ENCODE results near the gene CTNS.

Gene CTNS

DNA sequence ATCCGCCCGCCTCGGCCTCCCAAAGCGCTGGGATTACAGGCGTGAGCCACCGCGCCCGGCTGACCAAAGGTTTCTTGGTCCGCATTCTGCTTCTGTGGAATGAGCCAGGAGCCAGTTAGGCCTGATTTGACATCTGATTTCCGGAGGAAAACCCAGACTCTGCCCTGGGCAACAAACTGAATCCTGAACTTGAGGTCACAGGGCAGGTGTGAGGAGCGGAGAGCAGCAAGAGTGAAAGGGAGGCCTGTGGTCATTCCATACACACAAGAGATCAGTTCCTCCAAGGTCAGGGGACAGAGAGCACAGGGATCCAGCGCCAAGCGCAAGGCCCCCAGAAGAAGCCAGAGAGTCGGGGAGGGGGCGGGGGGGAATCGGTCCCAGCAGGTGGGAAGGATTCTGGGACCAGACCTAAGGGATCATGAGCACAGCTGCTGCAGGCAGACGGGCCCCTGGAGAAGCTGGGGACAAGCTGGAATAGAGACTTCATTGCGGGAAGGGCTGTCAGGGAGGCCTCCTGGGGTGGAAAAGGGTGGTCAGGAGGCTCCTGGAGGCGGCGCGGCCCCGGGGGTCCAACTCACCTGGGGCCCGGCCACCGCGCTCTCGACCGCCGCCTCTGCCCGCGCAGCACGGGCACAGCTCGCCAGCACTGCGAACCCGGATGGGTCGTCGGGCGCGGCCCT lies 946 bp upstream of the CTNS start:
- DNase-seq (ENCODE audit: low read depth in 1 of 2, low spot score in 1 of 2) = peak; percentile 27 to 91
- in situ Hi-C loops (cut with HindIII; ENCODE audit: low pct_unique_long_range_greater_than_20kb, low sequenced_read_pairs) = no loop called here
- TF ChIP-seq JUND (IDR thresholded peaks at IDR 0.05; ENCODE audit: low read depth) = no peak

DNA sequence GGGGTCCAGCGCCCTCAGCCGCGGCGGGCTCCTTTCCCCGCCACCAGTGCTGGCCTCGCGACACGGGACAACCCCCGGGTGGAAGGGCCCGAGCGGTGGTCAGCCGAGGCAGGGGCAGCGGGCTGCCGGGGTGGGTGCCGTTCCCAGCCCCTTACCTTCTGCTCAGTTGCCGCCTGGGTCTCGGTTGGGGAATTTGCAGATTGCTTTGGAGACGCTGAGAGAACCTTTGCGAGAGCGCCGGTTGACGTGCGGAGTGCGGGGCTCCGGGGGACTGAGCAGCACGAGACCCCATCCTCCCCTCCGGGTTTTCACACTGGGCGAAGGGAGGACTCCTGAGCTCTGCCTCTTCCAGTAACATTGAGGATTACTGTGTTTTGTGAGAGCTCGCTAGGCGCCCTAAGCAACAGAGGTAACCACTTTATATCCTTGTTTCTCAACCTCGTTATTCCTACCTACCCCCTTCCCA lies 381 bp downstream of the CTNS start:
- no peak for TF ChIP-seq JUND (IDR thresholded peaks at IDR 0.05; ENCODE audit: low read depth)
- in situ Hi-C loops (cut with HindIII; ENCODE audit: low pct_unique_long_range_greater_than_20kb, low sequenced_read_pairs) = no loop called here
- no peak for DNase-seq (ENCODE audit: low read depth in 1 of 2, low spot score in 1 of 2)

GRCh38 chr17:3639981-3640596 lies 3.5 kb downstream of the CTNS start:
- no peak for DNase-seq (ENCODE audit: low read depth in 1 of 2, low spot score in 1 of 2)
- TF ChIP-seq JUND (IDR thresholded peaks at IDR 0.05; ENCODE audit: low read depth) = no peak
- in situ Hi-C loops (cut with HindIII; ENCODE audit: low pct_unique_long_range_greater_than_20kb, low sequenced_read_pairs) = no loop called here

DNA sequence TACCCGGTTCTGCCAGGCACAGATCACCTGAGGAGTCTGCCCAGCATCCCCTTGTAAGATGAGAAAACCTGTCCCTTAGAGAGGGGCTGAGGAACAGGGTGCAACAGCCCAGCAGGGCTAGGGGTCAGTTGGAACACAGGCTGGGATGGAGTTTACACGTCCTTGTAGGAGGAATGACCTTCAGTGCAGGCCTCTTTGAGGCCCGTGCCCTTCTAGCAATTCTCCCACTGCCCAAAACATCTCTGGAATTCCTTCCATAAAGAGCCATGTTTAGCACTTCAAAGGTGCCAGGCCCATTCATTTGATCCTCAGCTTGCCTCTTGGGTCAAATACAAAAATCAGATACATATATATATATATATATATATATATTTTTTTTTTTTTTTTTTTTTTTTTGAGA lies 4.5 kb downstream of the CTNS start:
- DNase-seq (ENCODE audit: low read depth in 1 of 2, low spot score in 1 of 2) = no peak
- TF ChIP-seq JUND (IDR thresholded peaks at IDR 0.05; ENCODE audit: low read depth) = no peak
- in situ Hi-C loops (cut with HindIII; ENCODE audit: low pct_unique_long_range_greater_than_20kb, low sequenced_read_pairs) = no loop called here

DNA sequence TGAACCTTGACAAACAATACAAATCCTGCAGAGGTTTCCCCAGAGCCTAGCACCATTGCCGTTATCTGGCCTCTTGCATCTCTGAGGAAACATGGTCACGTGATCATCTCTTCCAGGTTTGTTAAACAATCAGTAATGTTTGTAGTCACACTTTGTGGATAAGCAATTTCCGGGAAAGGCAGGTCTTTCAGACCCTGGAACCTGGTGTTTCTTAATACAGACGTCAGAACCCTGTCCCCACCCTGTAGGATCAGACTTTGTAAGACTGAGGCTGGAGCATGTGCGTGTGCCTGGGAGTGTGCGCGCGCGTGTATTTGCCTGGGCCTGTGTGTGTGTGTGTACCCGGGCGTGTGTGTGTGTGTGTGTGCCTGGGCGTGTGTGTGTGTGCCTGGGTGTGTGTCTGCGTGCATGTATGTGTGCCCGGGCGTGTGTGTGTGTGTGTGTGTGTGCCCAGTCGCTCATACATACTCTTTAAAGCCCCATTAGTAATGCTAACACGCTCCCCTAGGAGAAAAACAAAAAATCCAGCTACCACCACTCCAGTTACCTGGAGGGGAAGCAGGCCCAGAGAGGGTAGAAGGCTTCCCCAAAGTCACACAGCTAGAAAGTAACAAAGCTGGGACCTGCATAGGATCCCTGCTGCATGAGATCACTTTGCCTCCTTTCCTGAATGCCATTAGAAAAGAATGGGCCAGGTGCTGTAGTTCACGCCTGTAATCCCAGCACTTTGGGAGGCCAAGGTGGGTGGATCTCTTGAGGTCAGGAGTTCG lies 5.3 kb downstream of the CTNS start:
- no peak for TF ChIP-seq JUND (IDR thresholded peaks at IDR 0.05; ENCODE audit: low read depth)
- DNase-seq (ENCODE audit: low read depth in 1 of 2, low spot score in 1 of 2) = peak; percentile 32 to 57
- in situ Hi-C loops (cut with HindIII; ENCODE audit: low pct_unique_long_range_greater_than_20kb, low sequenced_read_pairs) = no loop called here

DNA sequence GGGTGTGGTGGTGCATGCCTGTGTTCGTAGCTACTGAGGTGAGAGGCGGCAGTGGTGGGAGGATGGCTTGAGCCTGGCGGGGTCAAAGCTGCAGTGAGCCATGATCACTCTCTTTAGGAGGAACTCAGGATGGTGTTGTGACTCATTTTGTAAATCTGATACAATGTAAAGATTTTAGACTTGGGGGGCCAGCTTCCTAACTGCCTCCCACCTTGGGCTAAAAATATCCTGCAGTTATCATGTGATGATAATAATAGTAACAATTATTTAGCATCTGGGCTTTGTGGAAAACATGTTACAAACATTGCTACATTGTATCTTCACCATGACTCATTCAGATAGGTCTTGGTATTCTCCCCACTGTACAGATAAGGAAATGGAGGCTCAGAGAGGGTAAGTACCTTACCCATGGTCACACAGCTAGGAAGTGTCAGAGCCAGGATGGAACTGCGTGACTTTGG lies 7.4 kb downstream of the CTNS start:
- in situ Hi-C loops (cut with HindIII; ENCODE audit: low pct_unique_long_range_greater_than_20kb, low sequenced_read_pairs) = no loop called here
- no peak for DNase-seq (ENCODE audit: low read depth in 1 of 2, low spot score in 1 of 2)
- TF ChIP-seq JUND (IDR thresholded peaks at IDR 0.05; ENCODE audit: low read depth) = no peak

GRCh38 chr17:3645310-3645709 lies 8.8 kb downstream of the CTNS start:
- in situ Hi-C loops (cut with HindIII; ENCODE audit: low pct_unique_long_range_greater_than_20kb, low sequenced_read_pairs) = no loop called here

DNA sequence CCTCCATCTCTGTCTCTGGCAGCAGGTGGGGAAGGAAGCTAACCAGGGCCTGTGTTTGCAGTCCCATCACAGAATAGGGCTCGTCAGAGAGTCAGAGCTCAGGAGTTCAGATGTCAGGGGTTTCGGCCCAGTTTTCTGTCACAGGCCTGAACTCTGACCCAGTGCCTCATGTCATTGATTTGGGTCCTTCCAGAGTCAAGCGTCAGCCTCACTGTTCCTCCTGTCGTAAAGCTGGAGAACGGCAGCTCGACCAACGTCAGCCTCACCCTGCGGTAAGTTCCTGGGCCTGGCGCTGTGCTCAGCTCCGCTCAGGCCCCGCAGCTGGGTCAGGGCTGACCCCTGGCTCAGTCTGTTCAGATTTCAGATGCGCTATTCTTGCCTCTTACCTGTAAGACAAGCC lies 10.7 kb downstream of the CTNS start:
- TF ChIP-seq JUND (IDR thresholded peaks at IDR 0.05; ENCODE audit: low read depth) = no peak
- no peak for DNase-seq (ENCODE audit: low read depth in 1 of 2, low spot score in 1 of 2)
- in situ Hi-C loops (cut with HindIII; ENCODE audit: low pct_unique_long_range_greater_than_20kb, low sequenced_read_pairs) = no loop called here

More at GRCh38 chr17:3645310-3645709, 8.8 kb downstream of the CTNS start:
- DNase-seq (ENCODE audit: low read depth in 1 of 2, low spot score in 1 of 2) = no peak
- no peak for TF ChIP-seq JUND (IDR thresholded peaks at IDR 0.05; ENCODE audit: low read depth)

- no peak for TF ChIP-seq JUND (IDR thresholded peaks at IDR 0.05; ENCODE audit: low read depth)
- in situ Hi-C loops (cut with HindIII; ENCODE audit: low pct_unique_long_range_greater_than_20kb, low sequenced_read_pairs) = no loop called here
- DNase-seq (ENCODE audit: low read depth in 1 of 2, low spot score in 1 of 2) = peak; percentile 38 to 73
Observed at GRCh38 chr17:3647769-3648555, 11.4 kb downstream of the CTNS start.

GRCh38 chr17:3655766-3656165 lies 19.2 kb downstream of the CTNS start:
- in situ Hi-C loops (cut with HindIII; ENCODE audit: low pct_unique_long_range_greater_than_20kb, low sequenced_read_pairs) = no loop called here
- no peak for TF ChIP-seq JUND (IDR thresholded peaks at IDR 0.05; ENCODE audit: low read depth)
- DNase-seq (ENCODE audit: low read depth in 1 of 2, low spot score in 1 of 2) = no peak

DNA sequence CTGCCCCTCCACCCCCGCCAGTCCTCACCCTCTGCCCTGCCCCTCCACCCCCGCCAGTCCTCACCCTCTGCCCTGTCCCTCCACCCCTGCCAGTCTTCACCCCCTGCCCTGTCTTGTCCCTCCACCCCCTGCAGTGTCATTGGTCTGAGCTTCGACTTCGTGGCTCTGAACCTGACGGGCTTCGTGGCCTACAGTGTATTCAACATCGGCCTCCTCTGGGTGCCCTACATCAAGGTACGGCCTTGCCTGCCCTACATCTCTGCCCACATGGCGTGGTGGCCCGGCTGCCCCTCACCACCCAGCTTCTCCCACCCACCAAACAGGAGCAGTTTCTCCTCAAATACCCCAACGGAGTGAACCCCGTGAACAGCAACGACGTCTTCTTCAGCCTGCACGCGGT lies 19.8 kb downstream of the CTNS start:
- no peak for DNase-seq (ENCODE audit: low read depth in 1 of 2, low spot score in 1 of 2)
- TF ChIP-seq JUND (IDR thresholded peaks at IDR 0.05; ENCODE audit: low read depth) = no peak
- in situ Hi-C loops (cut with HindIII; ENCODE audit: low pct_unique_long_range_greater_than_20kb, low sequenced_read_pairs) = no loop called here

Measured in T47D (cell line).